ENCODE data around the gene PRKG1.
"Not testable (repeated sequence)": the region's sequence is repeated elsewhere in the genome, so short reads cannot be mapped to it uniquely, and the experiment has no call there.

PRKG1 gene

GRCh38 chr10:51687296-51687695 is 613.0 kb downstream of the PRKG1 start:
- no peaks in the 10 kb centered on the region; the same call in 1 of the 2 replicates for H3K9me3 ChIP-seq (ENCODE audit: insufficient read depth, low read depth, low read length)
- no peak overlapping the region for H3K9ac ChIP-seq (ENCODE audit: low read depth, low read length, poor library complexity, severe bottlenecking)
- no peaks in the 10 kb centered on the region for H3K36me3 ChIP-seq (ENCODE audit: insufficient read depth, low read length)
- no peaks in the 10 kb centered on the region for H3K79me2 ChIP-seq (ENCODE audit: insufficient read depth, low read length)
- H3K4me2 ChIP-seq (ENCODE audit: low read depth, low read length, poor library complexity, severe bottlenecking), result no peak overlapping the region
- H2AFZ ChIP-seq (ENCODE audit: low read length), result no peak overlapping the region
- H3K9me2 ChIP-seq (replicated peaks; ENCODE audit: low read depth, low read length), result no peaks in the 10 kb centered on the region
- H3K4me1 ChIP-seq (ENCODE audit: insufficient read depth, low read length, poor library complexity, severe bottlenecking), result no peaks in the 10 kb centered on the region
- H3F3A ChIP-seq (ENCODE audit: low read depth), result no peaks in the 10 kb centered on the region
- TF ChIP-seq EZH2phosphoT487 (IDR thresholded peaks at IDR 0.05; ENCODE audit: borderline replicate concordance) (no peak), CTCF (conservative IDR thresholded peaks at IDR 0.05; ENCODE audit: low read length) (no peak)
- no peaks in the 10 kb centered on the region for H4K20me1 ChIP-seq (ENCODE audit: insufficient read depth, low read length, poor library complexity, severe bottlenecking)
- H3K27me3 ChIP-seq (ENCODE audit: insufficient read depth, low read length, poor library complexity, severe bottlenecking), result no peaks in the 10 kb centered on the region
- H3K4me3 ChIP-seq (ENCODE audit: low read length, poor library complexity, severe bottlenecking), result no peak overlapping the region

GRCh38 chr10:51688826-51689225 is 614.5 kb downstream of the PRKG1 start:
- H3K4me2 ChIP-seq (ENCODE audit: low read depth, low read length, poor library complexity, severe bottlenecking); H3K36me3 ChIP-seq (ENCODE audit: insufficient read depth, low read length); H3K9me2 ChIP-seq (replicated peaks; ENCODE audit: low read depth, low read length); H3F3A ChIP-seq (ENCODE audit: low read depth); H3K4me3 ChIP-seq (ENCODE audit: low read length, poor library complexity, severe bottlenecking); H3K9ac ChIP-seq (ENCODE audit: low read depth, low read length, poor library complexity, severe bottlenecking); H3K9me3 ChIP-seq (ENCODE audit: insufficient read depth, low read depth, low read length); H3K27me3 ChIP-seq (ENCODE audit: insufficient read depth, low read length, poor library complexity, severe bottlenecking); H3K4me1 ChIP-seq (ENCODE audit: insufficient read depth, low read length, poor library complexity, severe bottlenecking); H4K20me1 ChIP-seq (ENCODE audit: insufficient read depth, low read length, poor library complexity, severe bottlenecking); H3K79me2 ChIP-seq (ENCODE audit: insufficient read depth, low read length); H2AFZ ChIP-seq (ENCODE audit: low read length): not testable (repeated sequence)

GRCh38 chr10:51689536-51689935 is 615.2 kb downstream of the PRKG1 start:
- H3K9ac ChIP-seq (ENCODE audit: low read depth, low read length, poor library complexity, severe bottlenecking), result no peak overlapping the region
- H3K4me1 ChIP-seq (ENCODE audit: insufficient read depth, low read length, poor library complexity, severe bottlenecking), result peaks cover 5% of the 10 kb centered on the region
- no peaks in the 10 kb centered on the region for H3F3A ChIP-seq (ENCODE audit: low read depth)
- no peaks in the 10 kb centered on the region for H3K36me3 ChIP-seq (ENCODE audit: insufficient read depth, low read length)
- no peak overlapping the region for H2AFZ ChIP-seq (ENCODE audit: low read length)
- no peaks in the 10 kb centered on the region for H3K9me2 ChIP-seq (replicated peaks; ENCODE audit: low read depth, low read length)
- H3K79me2 ChIP-seq (ENCODE audit: insufficient read depth, low read length), result no peaks in the 10 kb centered on the region
- no peaks in the 10 kb centered on the region; the same call in 1 of the 2 replicates for H3K9me3 ChIP-seq (ENCODE audit: insufficient read depth, low read depth, low read length)
- no peak overlapping the region for H3K4me3 ChIP-seq (ENCODE audit: low read length, poor library complexity, severe bottlenecking)
- TF ChIP-seq CTCF (conservative IDR thresholded peaks at IDR 0.05; ENCODE audit: low read length) (no peak), EZH2phosphoT487 (IDR thresholded peaks at IDR 0.05; ENCODE audit: borderline replicate concordance) (no peak)
- H3K27me3 ChIP-seq (ENCODE audit: insufficient read depth, low read length, poor library complexity, severe bottlenecking), result no peaks in the 10 kb centered on the region
- no peak overlapping the region for H3K4me2 ChIP-seq (ENCODE audit: low read depth, low read length, poor library complexity, severe bottlenecking)
- H4K20me1 ChIP-seq (ENCODE audit: insufficient read depth, low read length, poor library complexity, severe bottlenecking), result no peaks in the 10 kb centered on the region

GRCh38 chr10:51691135-51691534 is 616.8 kb downstream of the PRKG1 start:
- Histone ChIP-seq H3K9me2 (replicated peaks; ENCODE audit: low read depth, low read length) (no peaks in the 10 kb centered on the region), H3K9me3 (ENCODE audit: insufficient read depth, low read depth, low read length) (no peaks in the 10 kb centered on the region; the same call in 1 of the 2 replicates), H3K4me3 (ENCODE audit: low read length, poor library complexity, severe bottlenecking) (no peak overlapping the region), H3K9ac (ENCODE audit: low read depth, low read length, poor library complexity, severe bottlenecking) (no peak overlapping the region), H2AFZ (ENCODE audit: low read length) (no peak overlapping the region), H3K79me2 (ENCODE audit: insufficient read depth, low read length) (peaks cover 8% of the 10 kb centered on the region; the same call in 1 of the 2 replicates), H3F3A (ENCODE audit: low read depth) (no peaks in the 10 kb centered on the region), H3K27me3 (ENCODE audit: insufficient read depth, low read length, poor library complexity, severe bottlenecking) (no peaks in the 10 kb centered on the region), H3K4me1 (ENCODE audit: insufficient read depth, low read length, poor library complexity, severe bottlenecking) (peaks cover 14% of the 10 kb centered on the region), H4K20me1 (ENCODE audit: insufficient read depth, low read length, poor library complexity, severe bottlenecking) (peaks cover 15% of the 10 kb centered on the region), H3K36me3 (ENCODE audit: insufficient read depth, low read length) (no peaks in the 10 kb centered on the region), H3K4me2 (ENCODE audit: low read depth, low read length, poor library complexity, severe bottlenecking) (no peak overlapping the region)
- no peak for TF ChIP-seq CTCF (conservative IDR thresholded peaks at IDR 0.05; ENCODE audit: low read length)
- TF ChIP-seq EZH2phosphoT487 (IDR thresholded peaks at IDR 0.05; ENCODE audit: borderline replicate concordance), result no peak

All from Loucy (cell line).